WI38 (cell line): Measurements from ENCODE around the gene PLCB2.

Experiments used
- H3K4me3 ChIP-seq: 2 replicates; pipeline ENCODE4 v1.5.1; 2011; ENCODE audit warnings: low read depth, mild to moderate bottlenecking, control low read depth, low read length
- CTCF ChIP-seq: IDR thresholded peaks from 2 replicates; pipeline ENCODE4 v1.5.1; 2012; ENCODE audit warnings: low read depth, mild to moderate bottlenecking, control low read depth, low read length

Gene PLCB2

GRCh38 chr15:40293905-40294895 lies 13.5 kb downstream of the PLCB2 start:
- H3K4me3 ChIP-seq: no peak overlapping the region
- TF ChIP-seq CTCF: no peak

GRCh38 chr15:40293006-40293405 lies 14.7 kb downstream of the PLCB2 start:
- H3K4me3 ChIP-seq: no peak overlapping the region
- TF ChIP-seq CTCF: no peak

- no peak for TF ChIP-seq CTCF
- no peak overlapping the region for H3K4me3 ChIP-seq
These were observed 15.5 kb downstream of the PLCB2 start for GRCh38 chr15:40292246-40292645.

GRCh38 chr15:40290918-40291574 lies 16.7 kb downstream of the PLCB2 start:
- TF ChIP-seq CTCF: no peak
- H3K4me3 ChIP-seq: peak overlapping the region; percentile 47

GRCh38 chr15:40290545-40290917 lies 17.2 kb downstream of the PLCB2 start:
- no peak for TF ChIP-seq CTCF
- no peak overlapping the region for H3K4me3 ChIP-seq

- H3K4me3 ChIP-seq: no peak overlapping the region
- TF ChIP-seq CTCF: no peak
These were observed 18.5 kb downstream of the PLCB2 start for GRCh38 chr15:40289140-40289775.
